GM12875 (cell line): ENCODE measurements around the gene EFNA2.
"Not testable (repeated sequence)": the region's sequence is repeated elsewhere in the genome, so short reads cannot be mapped to it uniquely, and the experiment has no call there.

Source experiments
- H3K4me3 ChIP-seq: one replicate; pipeline ENCODE4 v1.5.1; 2011; ENCODE audit warnings: low read depth, low read length, control low read depth
- CTCF ChIP-seq: IDR thresholded peaks from 2 replicates; pipeline ENCODE4 v1.5.1; 2011; ENCODE audit warnings: low read depth, mild to moderate bottlenecking, control low read depth, inconsistent platforms, low read length, moderate library complexity, borderline replicate concordance; ENCODE audit not compliant: insufficient read depth

The EFNA2 gene

GRCh38 chr19:1324806-1325567 is 39.3 kb downstream of the EFNA2 start:
- TF ChIP-seq CTCF = no peak
- no peak overlapping the region for H3K4me3 ChIP-seq

DNA sequence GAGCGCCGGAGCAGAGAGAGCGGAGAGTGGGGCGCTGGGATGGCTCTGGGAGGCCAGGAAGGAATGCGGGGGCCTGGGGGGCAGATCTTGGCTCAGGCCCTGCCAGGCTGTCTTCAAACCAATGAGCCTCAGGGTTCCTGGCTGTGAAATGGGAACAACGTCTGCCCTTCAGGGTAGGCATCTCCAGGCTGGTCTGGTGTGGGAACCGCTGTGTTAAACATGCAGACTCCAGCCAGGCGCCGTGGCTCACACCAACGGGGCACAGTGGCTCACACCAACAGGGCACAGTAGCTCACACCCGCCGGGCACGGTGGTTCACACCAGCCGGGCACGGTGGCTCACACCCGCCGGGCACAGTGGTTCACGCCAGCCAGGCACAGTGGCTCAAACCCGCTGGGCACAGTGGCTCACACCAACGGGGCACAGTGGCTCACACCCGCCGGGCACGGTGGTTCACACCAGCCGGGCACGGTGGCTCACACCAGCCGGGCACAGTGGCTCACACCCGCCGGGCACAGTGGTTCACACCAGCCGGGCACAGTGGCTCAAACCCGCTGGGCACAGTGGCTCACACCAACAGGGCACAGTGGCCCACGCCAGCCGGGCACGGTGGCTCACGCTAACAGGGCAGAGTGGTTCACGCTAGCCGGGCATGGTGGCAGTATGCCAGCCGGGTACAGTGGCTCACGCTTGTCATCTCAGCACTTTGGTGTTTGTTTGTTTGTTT is 40.1 kb downstream of the EFNA2 start:
- TF ChIP-seq CTCF = no peak
- no peak overlapping the region for H3K4me3 ChIP-seq

DNA sequence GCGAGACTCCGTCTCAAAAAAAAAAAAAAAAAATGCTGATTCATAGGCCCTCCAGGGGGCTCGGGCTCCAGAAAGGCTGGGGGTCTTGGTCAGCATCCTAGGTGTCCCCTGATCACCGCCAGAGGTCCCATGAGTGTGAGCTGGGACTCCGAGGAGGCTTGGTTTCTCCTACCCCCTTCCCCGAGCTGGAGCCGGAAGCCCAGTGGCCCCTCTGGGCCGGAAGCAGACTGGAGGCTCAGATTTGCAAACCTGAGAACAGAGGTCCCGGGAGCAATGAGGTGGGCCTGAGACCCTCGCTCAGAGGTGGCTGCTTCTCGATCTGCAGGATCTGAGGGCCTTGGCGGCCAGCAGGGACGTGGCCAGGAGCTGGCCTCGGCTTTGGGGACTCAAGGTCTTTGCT is 41.5 kb downstream of the EFNA2 start:
- TF ChIP-seq CTCF = no peak
- no peak overlapping the region for H3K4me3 ChIP-seq

- not testable (repeated sequence) for H3K4me3 ChIP-seq
Observed at GRCh38 chr19:1332208-1332607, 46.5 kb downstream of the EFNA2 start.

GRCh38 chr19:1336079-1336684 is 50.5 kb downstream of the EFNA2 start:
- no peak overlapping the region for H3K4me3 ChIP-seq
- no peak for TF ChIP-seq CTCF

DNA sequence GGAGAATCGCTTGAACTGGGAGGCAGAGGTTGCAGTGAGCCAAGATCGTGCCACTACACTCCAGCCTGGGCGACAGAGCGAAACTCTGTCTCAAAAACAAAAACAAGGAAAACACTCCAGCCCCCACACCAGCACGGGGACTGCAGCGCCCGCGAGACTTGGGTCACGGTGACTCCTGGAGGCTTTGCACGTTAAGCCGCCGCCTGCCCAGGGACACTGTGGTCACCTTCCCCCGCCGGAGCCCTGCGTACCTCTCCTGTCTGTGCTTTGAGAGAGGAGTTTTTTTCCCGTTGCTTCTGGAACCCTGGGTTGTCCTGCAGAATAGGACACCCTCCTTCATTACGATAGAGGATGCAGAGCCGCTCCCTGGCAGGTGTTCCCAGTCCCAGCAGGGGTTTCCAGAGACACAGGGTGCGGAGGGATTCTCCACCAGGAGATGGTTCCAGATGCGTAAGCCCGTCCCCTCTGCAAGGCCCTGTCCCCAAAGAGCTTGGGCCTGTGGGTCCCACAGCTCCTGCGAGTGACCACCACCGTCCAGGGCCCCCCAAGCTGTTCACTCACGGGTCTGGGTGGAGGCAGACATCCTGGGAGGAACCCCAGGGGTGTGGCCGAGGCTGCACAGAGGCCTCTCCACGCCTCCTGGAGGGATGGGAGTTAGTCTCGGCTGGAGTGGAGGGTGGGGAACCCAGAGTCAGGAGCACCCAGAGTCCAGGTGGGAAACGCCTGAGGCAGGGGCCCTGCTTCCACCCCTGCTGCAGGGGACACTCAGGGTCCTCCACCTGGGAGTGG is 55.2 kb downstream of the EFNA2 start:
- no peak for TF ChIP-seq CTCF
- H3K4me3 ChIP-seq = no peak overlapping the region

DNA sequence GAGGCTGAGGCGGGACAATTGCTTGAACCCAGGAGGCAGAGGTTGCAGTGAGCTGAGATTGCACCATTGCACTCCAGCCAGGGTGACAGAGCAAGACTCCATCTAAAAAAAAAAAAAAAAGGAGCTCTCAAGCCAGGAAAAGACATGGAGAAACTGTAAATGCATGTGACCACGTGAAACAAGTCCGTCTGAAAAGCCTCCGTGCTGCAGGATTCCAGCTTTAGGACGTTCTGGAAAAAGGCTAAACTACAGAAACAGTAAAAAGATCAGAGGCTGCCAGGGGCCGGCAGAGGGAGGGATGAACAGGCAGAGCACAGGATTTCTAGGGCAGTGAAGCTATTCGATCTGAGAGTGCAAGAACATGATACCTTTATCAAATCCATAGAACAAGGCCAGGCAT is 57.4 kb downstream of the EFNA2 start:
- no peak for TF ChIP-seq CTCF
- no peak overlapping the region for H3K4me3 ChIP-seq
